ENCODE measurements around the gene HINFP.

The HINFP gene

GRCh38 chr11:119147604-119148333, 26.4 kb downstream of the HINFP start:
- no peak for DNase-seq (ENCODE audit: low read depth)
- in situ Hi-C loops (cut with HindIII; ENCODE audit: low sequenced_read_pairs) = no loop called here
- TF ChIP-seq, protein P1, sequence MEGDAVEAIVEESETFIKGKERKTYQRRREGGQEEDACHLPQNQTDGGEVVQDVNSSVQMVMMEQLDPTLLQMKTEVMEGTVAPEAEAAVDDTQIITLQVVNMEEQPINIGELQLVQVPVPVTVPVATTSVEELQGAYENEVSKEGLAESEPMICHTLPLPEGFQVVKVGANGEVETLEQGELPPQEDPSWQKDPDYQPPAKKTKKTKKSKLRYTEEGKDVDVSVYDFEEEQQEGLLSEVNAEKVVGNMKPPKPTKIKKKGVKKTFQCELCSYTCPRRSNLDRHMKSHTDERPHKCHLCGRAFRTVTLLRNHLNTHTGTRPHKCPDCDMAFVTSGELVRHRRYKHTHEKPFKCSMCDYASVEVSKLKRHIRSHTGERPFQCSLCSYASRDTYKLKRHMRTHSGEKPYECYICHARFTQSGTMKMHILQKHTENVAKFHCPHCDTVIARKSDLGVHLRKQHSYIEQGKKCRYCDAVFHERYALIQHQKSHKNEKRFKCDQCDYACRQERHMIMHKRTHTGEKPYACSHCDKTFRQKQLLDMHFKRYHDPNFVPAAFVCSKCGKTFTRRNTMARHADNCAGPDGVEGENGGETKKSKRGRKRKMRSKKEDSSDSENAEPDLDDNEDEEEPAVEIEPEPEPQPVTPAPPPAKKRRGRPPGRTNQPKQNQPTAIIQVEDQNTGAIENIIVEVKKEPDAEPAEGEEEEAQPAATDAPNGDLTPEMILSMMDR (IDR thresholded peaks at IDR 0.05; ENCODE audit: low read depth, low read length, missing control alignments) = no peak
- no peak overlapping the region for H3K4me3 ChIP-seq (ENCODE audit: low read depth, low read length)

DNA sequence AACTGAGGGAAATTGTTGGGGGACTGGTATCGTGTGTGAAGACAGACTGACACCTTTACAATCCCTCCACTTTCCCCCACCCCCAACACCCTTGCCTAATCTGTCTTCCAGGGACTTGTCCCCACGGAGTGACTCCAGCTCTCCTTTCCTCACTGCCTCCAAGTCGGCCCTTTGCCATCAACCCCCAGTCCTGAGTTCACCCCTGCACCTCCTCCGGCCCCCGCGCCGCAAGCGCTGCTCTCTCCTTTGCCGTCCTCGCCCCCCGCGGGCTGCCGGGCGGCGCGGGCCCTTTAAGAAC, 27.3 kb downstream of the HINFP start:
- peak overlapping the region; percentile 52 for H3K4me3 ChIP-seq (ENCODE audit: low read depth, low read length)
- in situ Hi-C loops (cut with HindIII; ENCODE audit: low sequenced_read_pairs) = no loop called here
- no peak for DNase-seq (ENCODE audit: low read depth)
- TF ChIP-seq, protein P1 (IDR thresholded peaks at IDR 0.05; ENCODE audit: low read depth, low read length, missing control alignments) = no peak

DNA sequence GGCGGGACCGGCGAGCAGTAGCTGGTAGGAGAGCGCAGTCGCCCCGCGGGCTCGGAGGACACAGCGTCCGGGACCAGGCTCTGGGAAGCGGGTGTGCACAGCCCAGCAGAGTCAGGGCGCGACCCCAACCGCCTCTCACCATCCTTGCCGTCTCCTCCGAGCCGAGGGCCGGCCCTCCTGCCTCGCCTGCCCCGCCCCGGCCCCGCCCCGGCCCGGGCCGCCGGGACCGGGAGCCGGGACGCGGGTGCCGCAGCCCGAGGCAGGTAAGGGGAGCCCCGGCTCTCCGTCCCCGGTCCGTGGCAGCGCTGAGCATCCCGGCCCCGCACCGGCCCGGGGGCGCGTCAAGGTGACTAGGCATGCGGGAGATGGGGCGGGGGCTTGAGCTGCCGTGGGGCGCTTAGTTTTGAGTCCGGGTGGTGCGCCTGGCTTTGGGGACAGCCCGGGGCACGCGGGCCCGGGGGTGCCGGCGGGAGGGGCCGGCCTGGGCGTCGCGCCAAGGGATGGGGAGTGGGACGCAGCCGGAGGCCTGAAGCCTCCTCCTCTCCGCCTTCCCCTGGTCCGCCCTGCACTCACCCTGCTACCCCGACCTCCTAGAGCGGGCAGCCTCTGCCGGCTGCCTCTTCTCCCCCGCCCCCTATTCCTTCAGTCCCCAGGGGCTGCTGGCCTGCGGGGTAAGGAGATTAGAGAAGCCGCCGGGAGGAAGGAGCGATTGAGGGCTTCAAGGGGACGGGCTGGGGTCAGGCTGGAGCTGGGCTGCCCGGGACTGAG, 27.8 kb downstream of the HINFP start, which contains the start of gene ABCG4:
ABCG4 (plus strand) TSS at position 35 of the 768 bp plus-strand sequence. CDS start 914 bp downstream, outside the sequence.
- in situ Hi-C loops (cut with HindIII; ENCODE audit: low sequenced_read_pairs) = no loop called here
- DNase-seq (ENCODE audit: low read depth) = no peak

GRCh38 chr11:119149786-119150275, 28.5 kb downstream of the HINFP start:
- TF ChIP-seq, protein P1 (IDR thresholded peaks at IDR 0.05; ENCODE audit: low read depth, low read length, missing control alignments) = no peak
- DNase-seq (ENCODE audit: low read depth) = no peak
- in situ Hi-C loops (cut with HindIII; ENCODE audit: low sequenced_read_pairs) = no loop called here
- peak overlapping the region; percentile 52 for H3K4me3 ChIP-seq (ENCODE audit: low read depth, low read length)

More for the DNA sequence above, 27.8 kb downstream of the HINFP start, which contains the start of gene ABCG4:
- TF ChIP-seq, protein P1 (IDR thresholded peaks at IDR 0.05; ENCODE audit: low read depth, low read length, missing control alignments) = no peak
- H3K4me3 ChIP-seq (ENCODE audit: low read depth, low read length) = peak within 1 kb of the TSS; percentile 52

DNA sequence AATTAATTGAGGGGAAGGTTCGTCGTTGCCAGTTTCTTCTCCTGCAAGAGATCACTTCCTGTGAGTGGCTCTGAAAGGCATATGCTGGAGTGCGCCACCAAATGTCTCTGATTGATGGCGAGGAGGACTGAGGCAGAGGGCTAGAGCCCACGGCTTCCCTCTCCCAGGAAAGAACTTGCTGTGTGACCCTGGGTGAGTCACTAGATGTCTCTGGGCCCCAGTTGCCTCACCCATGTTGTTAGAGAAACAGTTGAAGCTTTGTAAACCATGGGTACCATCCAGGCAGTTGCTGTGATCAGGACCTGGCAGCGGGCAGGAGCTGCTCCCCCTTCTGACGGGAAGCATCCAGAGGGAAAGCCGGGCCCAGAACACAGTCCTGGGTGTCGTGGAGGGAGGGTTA, 30.7 kb downstream of the HINFP start:
- in situ Hi-C loops (cut with HindIII; ENCODE audit: low sequenced_read_pairs) = no loop called here
- DNase-seq (ENCODE audit: low read depth) = no peak
- H3K4me3 ChIP-seq (ENCODE audit: low read depth, low read length) = no peak overlapping the region
- TF ChIP-seq, protein P1 (IDR thresholded peaks at IDR 0.05; ENCODE audit: low read depth, low read length, missing control alignments) = no peak

- no peak for DNase-seq (ENCODE audit: low read depth)
- in situ Hi-C loops (cut with HindIII; ENCODE audit: low sequenced_read_pairs) = no loop called here
- TF ChIP-seq, protein P1 (IDR thresholded peaks at IDR 0.05; ENCODE audit: low read depth, low read length, missing control alignments) = no peak
- no peak overlapping the region for H3K4me3 ChIP-seq (ENCODE audit: low read depth, low read length)
These were observed 31.2 kb downstream of the HINFP start for GRCh38 chr11:119152604-119153003.
